ENCODE data around the gene CYBC1. TPM values are rescaled to one million over a fixed set of nuclear protein-coding genes. Genes with fewer than 3 reads are reported as not detected.
A peak's percentile ranks its signal among the peaks of the same experiment; 100 is the strongest.

CYBC1 gene
- total and polyA plus RNA-seq, 9 of the 15 experiments (the other 6 are each of a cell fraction or from before 2014, with no cell fraction given) = 1.3 to 71.8 (median 49.9) TPM

- TF ChIP-seq NR4A1 (CRISPR knock-in tag; IDR thresholded peaks at IDR 0.05) (no peak), NR4A1 (tag; IDR thresholded peaks at IDR 0.05) (no peak), NBN (IDR thresholded peaks at IDR 0.05; ENCODE audit: low read depth) (peak; percentile 94), BDP1 (IDR thresholded peaks at IDR 0.05; ENCODE audit: insufficient read depth, insufficient read length) (peak; percentile 77), NR3C1 (CRISPR knock-in tag; IDR thresholded peaks at IDR 0.05) (no peak), NR2C2 (CRISPR knock-in tag; IDR thresholded peaks at IDR 0.05) (peak; percentile 66; the same call in 1 of the 2 replicates), NR2C2 (tag; IDR thresholded peaks at IDR 0.05) (peak; percentile 46; the same call in 1 of the 2 replicates), IRF9 (tag; IDR thresholded peaks at IDR 0.05) (no peak), E2F6 (IDR thresholded peaks at IDR 0.05; ENCODE audit: borderline replicate concordance in 1 of 2, extremely low read depth in 1 of 2, insufficient read depth in 1 of 2, insufficient read length in 1 of 2, low read depth in 1 of 2, low read length in 1 of 2, poor library complexity in 1 of 2, severe bottlenecking in 1 of 2) (peak; percentile 22 to 61), CBFB (CRISPR knock-in tag; IDR thresholded peaks at IDR 0.05) (peak; percentile 13; the same call in 1 of the 2 replicates), HMG20B (CRISPR knock-in tag; IDR thresholded peaks at IDR 0.05) (no peak), JUN (IDR thresholded peaks at IDR 0.05; ENCODE audit: borderline replicate concordance, low read depth, low read length) (peak; percentile 68; the same call in 1 of the 2 replicates), JUN (CRISPR knock-in tag; IDR thresholded peaks at IDR 0.05; ENCODE audit: borderline replicate concordance) (no peak; the same call in 1 of the 2 replicates), EGR1 (conservative IDR thresholded peaks at IDR 0.05) (no peak), PHF21A (IDR thresholded peaks at IDR 0.05; ENCODE audit: borderline replicate concordance, low read depth) (peak; percentile 88), SRSF7 (optimal IDR thresholded peaks at IDR 0.05; ENCODE audit: low read depth, low read length) (no peak), ZNF316 (IDR thresholded peaks at IDR 0.05) (no peak), SMAD1 (IDR thresholded peaks at IDR 0.05; ENCODE audit: low read depth, low read length, partially characterized antibody) (no peak), POU5F1 (IDR thresholded peaks at IDR 0.05; ENCODE audit: borderline replicate concordance, low read depth, low read length, partially characterized antibody) (no peak), MAFG (tag; conservative IDR thresholded peaks at IDR 0.05) (no peak)
Observed at GRCh38 chr17:82494236-82495055, 43.9 kb upstream of the CYBC1 start (continued).

All from K562 (cell line).